Measurements from ENCODE around the gene PPFIA1. TPM values are rescaled to one million over a fixed set of nuclear protein-coding genes. Genes with fewer than 3 reads are reported as not detected.
A peak's percentile ranks its signal among the peaks of the same experiment; 100 is the strongest.

Gene PPFIA1
- total and polyA plus RNA-seq, 8 donors = 14.9 to 28.7 (median 21.1) TPM

GRCh38 chr11:70299636-70300035, 29.1 kb downstream of the PPFIA1 start:
- TF ChIP-seq CTCF (IDR thresholded peaks at IDR 0.05) = no peak

GRCh38 chr11:70301191-70301590, 30.7 kb downstream of the PPFIA1 start:
- Histone ChIP-seq H3K27ac (no peak overlapping the region), H3K4me3 (no peak overlapping the region), H3K4me1 (peaks cover 0 to 3% (median 0%) of the 10 kb centered on the region in 3 donors), H3K36me3 (no peaks in the 10 kb centered on the region), H3K27me3 (no peaks in the 10 kb centered on the region), H3K9me3 (no peaks in the 10 kb centered on the region)
- no peak for TF ChIP-seq CTCF (IDR thresholded peaks at IDR 0.05)
- ATAC-seq (no peak), FAIRE-seq (no peak), DNase-seq (no peak)
- intact Hi-C loops (cut with DNase I) = no loop called here
- 61 to 67% methylated on average over 2 of the region's 2 CpGs for WGBS, 2 donors

More at GRCh38 chr11:70299636-70300035, 29.1 kb downstream of the PPFIA1 start:
- H3K36me3 ChIP-seq = no peaks in the 10 kb centered on the region
- no peaks in the 10 kb centered on the region for H3K27me3 ChIP-seq
- ATAC-seq (no peak), FAIRE-seq (no peak), DNase-seq (no peak)
- no peaks in the 10 kb centered on the region for H3K9me3 ChIP-seq
- 95 to 97% methylated on average over 11 of the region's 11 CpGs for WGBS, 2 donors
- no peak overlapping the region for H3K27ac ChIP-seq
- intact Hi-C loops (cut with DNase I) = no loop called here
- no peaks in the 10 kb centered on the region for H3K4me1 ChIP-seq
- H3K4me3 ChIP-seq = no peak overlapping the region

GRCh38 chr11:70301721-70302418, 31.4 kb downstream of the PPFIA1 start:
- WGBS, 2 donors = 91 to 96% methylated on average over 13 of the region's 13 CpGs
- no peak overlapping the region for H3K27ac ChIP-seq
- DNase-seq = no peak
- H3K4me1 ChIP-seq = peaks cover 0 to 8% (median 3%) of the 10 kb centered on the region in 3 donors
- H3K36me3 ChIP-seq = no peaks in the 10 kb centered on the region
- H3K4me3 ChIP-seq = no peak overlapping the region
- H3K27me3 ChIP-seq = no peaks in the 10 kb centered on the region
- FAIRE-seq = no peak
- no peak for ATAC-seq
- no peak for TF ChIP-seq CTCF (IDR thresholded peaks at IDR 0.05)
- no peaks in the 10 kb centered on the region for H3K9me3 ChIP-seq
- intact Hi-C loops (cut with DNase I) = no loop called here

- no peaks in the 10 kb centered on the region for H3K9me3 ChIP-seq
- H3K4me1 ChIP-seq = peaks cover 0 to 8% (median 5%) of the 10 kb centered on the region in 3 donors
- no peak for FAIRE-seq
- TF ChIP-seq CTCF (IDR thresholded peaks at IDR 0.05) = no peak
- H3K4me3 ChIP-seq = no peak overlapping the region
- no peak overlapping the region for H3K27ac ChIP-seq
- no peak for DNase-seq
- no peaks in the 10 kb centered on the region for H3K27me3 ChIP-seq
- no peak for ATAC-seq
- WGBS, 2 donors = 82 to 88% methylated on average over 7 of the region's 7 CpGs
- H3K36me3 ChIP-seq = no peaks in the 10 kb centered on the region
- intact Hi-C loops (cut with DNase I) = no loop called here
These were observed 31.9 kb downstream of the PPFIA1 start for GRCh38 chr11:70302419-70302752.

- peak in 1 of 4 donors; percentile 28 for ATAC-seq
- DNase-seq = no peak
- Histone ChIP-seq H3K27ac (no peak overlapping the region), H3K4me1 (peaks cover 0 to 8% (median 5%) of the 10 kb centered on the region in 3 donors), H3K27me3 (no peaks in the 10 kb centered on the region), H3K9me3 (no peaks in the 10 kb centered on the region), H3K36me3 (no peaks in the 10 kb centered on the region), H3K4me3 (no peak overlapping the region)
- FAIRE-seq = no peak
- intact Hi-C loops (cut with DNase I) = no loop called here
- 87 to 89% methylated on average over 13 of the region's 13 CpGs for WGBS, 2 donors
- TF ChIP-seq CTCF (IDR thresholded peaks at IDR 0.05) = no peak
These were observed 32.6 kb downstream of the PPFIA1 start for GRCh38 chr11:70303070-70303469.
